GM21717 (cell line): ENCODE measurements around the gene C11orf42.

Experiments used
- ATAC-seq: cut with Tn5 transposase; IDR thresholded peaks from one replicate; pipeline ENCODE4 v1.9.1; 2021; ENCODE audit warnings: mild to moderate bottlenecking, moderate library complexity; ENCODE audit not compliant: unreplicated experiment

C11orf42 gene

GRCh38 chr11:6251990-6252473 is 46.7 kb downstream of the C11orf42 start:
- ATAC-seq: no peak

- ATAC-seq: peak; percentile 85
These were observed 47.8 kb downstream of the C11orf42 start for GRCh38 chr11:6253197-6253596.

DNA sequence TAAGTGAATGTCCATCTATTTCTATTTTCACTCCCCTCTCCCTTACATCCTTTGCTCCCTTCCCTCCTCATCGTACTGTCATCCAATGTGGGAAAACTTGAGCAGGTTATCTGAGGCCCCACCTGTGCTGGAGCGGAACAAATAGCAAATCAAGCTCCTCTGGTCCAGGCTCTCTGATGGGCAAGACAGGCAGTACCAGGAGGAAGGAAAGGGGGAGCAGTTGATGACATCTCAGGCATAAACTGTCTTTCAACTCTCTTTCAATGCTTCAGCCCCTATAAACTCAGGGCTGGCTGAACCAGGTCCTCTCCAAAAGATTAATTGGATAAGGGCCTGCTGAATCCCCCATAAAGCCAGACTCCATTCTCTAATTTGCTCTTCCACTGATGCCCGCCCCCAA is 52.8 kb downstream of the C11orf42 start:
- no peak for ATAC-seq

- ATAC-seq: no peak
These were observed 53.3 kb downstream of the C11orf42 start for GRCh38 chr11:6258571-6259081.

- ATAC-seq: no peak
These were observed 54.9 kb downstream of the C11orf42 start for GRCh38 chr11:6260207-6260726.
